ENCODE data around the gene MUSK. TPM values are rescaled to one million over a fixed set of nuclear protein-coding genes. Genes with fewer than 3 reads are reported as not detected.

MUSK gene
- polyA plus RNA-seq, 1 donor (not counting 4 experiments of a cell fraction or from before 2014, with no cell fraction given) = not detected

DNA sequence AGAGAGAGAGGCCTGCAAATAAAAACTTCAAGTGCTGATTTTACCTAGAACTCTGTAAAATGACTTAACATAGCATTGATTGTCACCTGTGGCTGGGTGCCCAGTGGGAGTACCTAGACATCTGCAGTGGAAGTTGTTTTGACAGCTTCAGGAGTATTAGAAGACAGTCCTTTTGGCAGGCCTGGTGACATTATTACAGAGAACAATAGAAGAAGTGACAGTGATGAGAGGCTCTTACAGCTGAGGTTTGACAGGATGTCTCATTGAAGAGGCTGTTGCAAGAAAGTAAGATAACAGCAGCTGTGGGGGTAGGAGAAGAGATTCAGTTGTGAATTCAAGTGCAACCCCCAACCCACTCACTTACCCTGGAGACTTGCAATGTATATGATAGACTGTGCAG, 27.9 kb upstream of the MUSK start:
- Histone ChIP-seq H3K36me3 (ENCODE audit: control insufficient read depth in 2 of 2, extremely low read depth in 1 of 2, insufficient read depth in 2 of 2, low read length in 2 of 2) (no peaks in the 10 kb centered on the region), H3K9me1 (ENCODE audit: control insufficient read depth, extremely low read depth, insufficient read depth, low read length) (no peaks in the 10 kb centered on the region), H3K79me2 (ENCODE audit: control insufficient read depth, insufficient read depth, low read length) (no peaks in the 10 kb centered on the region), H3K9me3 (ENCODE audit: control insufficient read depth, low read depth, low read length) (peaks cover 2% of the 10 kb centered on the region), H3K4me3 (ENCODE audit: control insufficient read depth in 2 of 3, extremely low read depth in 1 of 3, insufficient read depth in 2 of 3, low read depth in 1 of 3, low read length in 3 of 3) (no peak overlapping the region), H3K27me3 (ENCODE audit: control insufficient read depth, extremely low read depth, insufficient read depth, low read length) (no peaks in the 10 kb centered on the region), H3K4me1 (ENCODE audit: control insufficient read depth, extremely low read depth, insufficient read depth, low read length) (no peaks in the 10 kb centered on the region), H3K9ac (ENCODE audit: control insufficient read depth, extremely low read depth, insufficient read depth, low read length) (no peak overlapping the region), H2AFZ (ENCODE audit: control insufficient read depth, low read length) (no peak overlapping the region), H3K4me2 (ENCODE audit: control insufficient read depth, extremely low read depth, insufficient read depth, low read depth, low read length) (no peak overlapping the region), H4K20me1 (ENCODE audit: control insufficient read depth, extremely low read depth, insufficient read depth, low read length) (no peaks in the 10 kb centered on the region), H3K27ac (ENCODE audit: control insufficient read depth, insufficient read depth, low read length) (no peak overlapping the region)
- TF ChIP-seq, protein P1, sequence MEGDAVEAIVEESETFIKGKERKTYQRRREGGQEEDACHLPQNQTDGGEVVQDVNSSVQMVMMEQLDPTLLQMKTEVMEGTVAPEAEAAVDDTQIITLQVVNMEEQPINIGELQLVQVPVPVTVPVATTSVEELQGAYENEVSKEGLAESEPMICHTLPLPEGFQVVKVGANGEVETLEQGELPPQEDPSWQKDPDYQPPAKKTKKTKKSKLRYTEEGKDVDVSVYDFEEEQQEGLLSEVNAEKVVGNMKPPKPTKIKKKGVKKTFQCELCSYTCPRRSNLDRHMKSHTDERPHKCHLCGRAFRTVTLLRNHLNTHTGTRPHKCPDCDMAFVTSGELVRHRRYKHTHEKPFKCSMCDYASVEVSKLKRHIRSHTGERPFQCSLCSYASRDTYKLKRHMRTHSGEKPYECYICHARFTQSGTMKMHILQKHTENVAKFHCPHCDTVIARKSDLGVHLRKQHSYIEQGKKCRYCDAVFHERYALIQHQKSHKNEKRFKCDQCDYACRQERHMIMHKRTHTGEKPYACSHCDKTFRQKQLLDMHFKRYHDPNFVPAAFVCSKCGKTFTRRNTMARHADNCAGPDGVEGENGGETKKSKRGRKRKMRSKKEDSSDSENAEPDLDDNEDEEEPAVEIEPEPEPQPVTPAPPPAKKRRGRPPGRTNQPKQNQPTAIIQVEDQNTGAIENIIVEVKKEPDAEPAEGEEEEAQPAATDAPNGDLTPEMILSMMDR (optimal IDR thresholded peaks at IDR 0.05 in 1 of 3, IDR thresholded peaks at IDR 0.05 in 1 of 3, conservative IDR thresholded peaks at IDR 0.05 in 1 of 3; ENCODE audit: extremely low read depth in 1 of 3, insufficient read depth in 2 of 3, low read length in 3 of 3) = no peak
- no peak for TF ChIP-seq EZH2 (IDR thresholded peaks at IDR 0.05; ENCODE audit: low read length)
- no peak for DNase-seq (ENCODE audit: low read depth, low spot score)
- no peak for FAIRE-seq
- dilution Hi-C loops (cut with MboI; ENCODE audit: extremely low pct_ligation_motif_present, low sequenced_read_pairs) = no loop called here

DNA sequence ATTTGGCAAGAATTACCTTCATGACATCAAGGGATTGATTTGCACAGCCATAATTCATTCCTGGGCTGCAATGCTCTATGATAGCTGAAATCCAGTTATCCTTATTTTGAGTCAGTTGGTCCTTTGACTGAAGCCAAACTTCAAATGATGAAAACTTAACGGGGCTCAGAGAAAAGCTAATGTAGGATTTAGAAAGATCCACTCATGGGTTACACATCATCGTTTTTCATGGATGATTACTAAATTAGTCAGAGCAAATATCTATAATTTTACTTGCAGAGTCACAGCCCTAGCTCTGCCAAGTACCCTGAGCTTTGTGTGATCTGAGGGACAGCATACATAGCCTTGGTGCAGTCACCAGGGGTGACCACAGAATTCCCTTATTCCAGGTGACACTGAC, 27.3 kb upstream of the MUSK start:
- TF ChIP-seq, protein P1 (optimal IDR thresholded peaks at IDR 0.05 in 1 of 3, IDR thresholded peaks at IDR 0.05 in 1 of 3, conservative IDR thresholded peaks at IDR 0.05 in 1 of 3; ENCODE audit: extremely low read depth in 1 of 3, insufficient read depth in 2 of 3, low read length in 3 of 3) = no peak
- H3K9me3 ChIP-seq (ENCODE audit: control insufficient read depth, low read depth, low read length) = no peaks in the 10 kb centered on the region
- H3K27me3 ChIP-seq (ENCODE audit: control insufficient read depth, extremely low read depth, insufficient read depth, low read length) = no peaks in the 10 kb centered on the region
- no peak for FAIRE-seq
- H3K27ac ChIP-seq (ENCODE audit: control insufficient read depth, insufficient read depth, low read length) = no peak overlapping the region
- no peaks in the 10 kb centered on the region for H3K36me3 ChIP-seq (ENCODE audit: control insufficient read depth in 2 of 2, extremely low read depth in 1 of 2, insufficient read depth in 2 of 2, low read length in 2 of 2)
- no peaks in the 10 kb centered on the region for H4K20me1 ChIP-seq (ENCODE audit: control insufficient read depth, extremely low read depth, insufficient read depth, low read length)
- H3K79me2 ChIP-seq (ENCODE audit: control insufficient read depth, insufficient read depth, low read length) = no peaks in the 10 kb centered on the region
- no peak overlapping the region for H2AFZ ChIP-seq (ENCODE audit: control insufficient read depth, low read length)
- no peaks in the 10 kb centered on the region for H3K9me1 ChIP-seq (ENCODE audit: control insufficient read depth, extremely low read depth, insufficient read depth, low read length)
- dilution Hi-C loops (cut with MboI; ENCODE audit: extremely low pct_ligation_motif_present, low sequenced_read_pairs) = no loop called here
- no peak overlapping the region for H3K4me3 ChIP-seq (ENCODE audit: control insufficient read depth in 2 of 3, extremely low read depth in 1 of 3, insufficient read depth in 2 of 3, low read depth in 1 of 3, low read length in 3 of 3)
- no peaks in the 10 kb centered on the region for H3K4me1 ChIP-seq (ENCODE audit: control insufficient read depth, extremely low read depth, insufficient read depth, low read length)
- H3K9ac ChIP-seq (ENCODE audit: control insufficient read depth, extremely low read depth, insufficient read depth, low read length) = no peak overlapping the region
- H3K4me2 ChIP-seq (ENCODE audit: control insufficient read depth, extremely low read depth, insufficient read depth, low read depth, low read length) = no peak overlapping the region
- no peak for DNase-seq (ENCODE audit: low read depth, low spot score)

Measured in keratinocyte (primary cell).